K562 (cell line): Measurements from ENCODE around the gene RABGAP1. TPM values are rescaled to one million over a fixed set of nuclear protein-coding genes. Genes with fewer than 3 reads are reported as not detected.

Source experiments
- ATAC-seq: fragments of 200-7000 bp; cut with Tn5 transposase; 3 replicates; pipeline ENCODE4 v1.9.1; 2020; ENCODE audit warnings: moderate library complexity
- BruUV-seq: library from RNA; stranded (reverse); fragments of 400-500 nt; replicated peaks from 2 replicates; lab custom pipeline; 2021; lab: Mats Ljungman, UMichigan
- CTCF ChIA-PET: fragments of 300-600 bp; formaldehyde crosslinking; extraction: SDS; loops from one replicate; lab custom pipeline; 2021; ENCODE audit warnings: low intra/inter-chr PET ratio; lab: Yijun Ruan, JAX
- POLR2A ChIA-PET: fragments of 300-600, 350-650 bp; sonication (Branson Sonifier 250); formaldehyde crosslinking; extraction: SDS; loops from one replicate; lab custom pipeline; 2021; ENCODE audit warnings: antibody characterized with exemption, inconsistent platforms; lab: Yijun Ruan, JAX
- DNase-seq, 4 experiments: peaks; one replicate each; pipeline versions ENCODE4 v3.0.0 to v3.0.0-alpha.2; 2011 to 2018; ENCODE audit warnings: low spot score in 3 of 4, mixed read lengths in 3 of 4; ENCODE audit errors: extremely low read depth in 1 of 4
- FAIRE-seq: peaks from 2 replicates; lab custom pipeline; 2011; peaks lifted over from hg19 to GRCh38; lab: Jason Lieb, UNC
- H2AFZ ChIP-seq: 2 replicates; pipeline ENCODE4 v1.6.0; 2011; ENCODE audit warnings: low read depth, low read length, control low read depth, inconsistent platforms
- H3K27ac ChIP-seq: fragments of 200-600 bp; 3 replicates; pipeline ENCODE4 v1.8.0; 2011; ENCODE audit warnings: low read depth, mild to moderate bottlenecking, control low read depth, inconsistent platforms, low read length, moderate library complexity, mixed read lengths; ENCODE audit errors: extremely low read depth
- H3K27me3 ChIP-seq, 2 experiments: fragments of 300-600 bp in 1 of 2; 2 replicates in 1 of 2; 3 replicates in 1 of 2; pipeline versions ENCODE4 v1.6.0 to v1.8.0; 2011; ENCODE audit warnings: inconsistent platforms in 2 of 2, low read length in 2 of 2, mild to moderate bottlenecking in 1 of 2, mixed read lengths in 1 of 2, moderate library complexity in 1 of 2; ENCODE audit not compliant: control insufficient read depth in 2 of 2, insufficient read depth in 2 of 2
- H3K36me3 ChIP-seq: fragments of 300-600 bp; 3 replicates; pipeline ENCODE4 v1.8.0; 2011; ENCODE audit warnings: mild to moderate bottlenecking, low read length, inconsistent platforms; ENCODE audit not compliant: control insufficient read depth, insufficient read depth
- H3K4me1 ChIP-seq, 2 experiments: fragments of 200-600 bp in 1 of 2; replicated peaks in 1 of 2; 2 replicates in 1 of 2; 3 replicates in 1 of 2; pipeline versions ENCODE4 v1.5.1 to v1.8.0; 2011; ENCODE audit warnings: inconsistent platforms in 2 of 2, low read length in 2 of 2, mild to moderate bottlenecking in 1 of 2, mixed read lengths in 1 of 2, moderate library complexity in 1 of 2; ENCODE audit not compliant: control insufficient read depth in 2 of 2, insufficient read depth in 2 of 2
- H3K4me2 ChIP-seq: 2 replicates; pipeline ENCODE4 v1.6.1; 2011; ENCODE audit warnings: low read length, control low read depth, inconsistent platforms, mixed read lengths; ENCODE audit not compliant: insufficient read depth
- H3K4me3 ChIP-seq: fragments of 200-600 bp; sonication (generic), shearing (Covaris generic); 2 replicates; pipeline ENCODE4 v1.5.1; 2016; ENCODE audit warnings: control low read depth, inconsistent platforms
- H3K79me2 ChIP-seq: fragments of 200-600 bp; 3 replicates; pipeline ENCODE4 v1.8.0; 2011; ENCODE audit warnings: low read length, inconsistent platforms; ENCODE audit not compliant: control insufficient read depth, insufficient read depth
- H3K9ac ChIP-seq, 2 experiments: 2 replicates each; pipeline versions ENCODE4 v1.6.0 to v1.6.1; 2011; ENCODE audit warnings: low read depth in 2 of 2, low read length in 2 of 2, control low read depth in 1 of 2, inconsistent platforms in 1 of 2, mild to moderate bottlenecking in 1 of 2, mixed read lengths in 1 of 2; ENCODE audit not compliant: insufficient read depth in 1 of 2
- H3K9me1 ChIP-seq: one replicate; pipeline ENCODE4 v1.6.0; 2011; ENCODE audit warnings: inconsistent platforms, mild to moderate bottlenecking, low read length, moderate library complexity; ENCODE audit not compliant: control insufficient read depth, insufficient read depth
- H3K9me3 ChIP-seq: replicated peaks from 2 replicates; pipeline ENCODE4 v1.5.1; 2011; ENCODE audit warnings: low read depth, low read length, inconsistent platforms; ENCODE audit not compliant: control insufficient read depth, insufficient read depth
- H4K20me1 ChIP-seq: replicated peaks from 2 replicates; pipeline ENCODE4 v1.6.1; 2011; ENCODE audit warnings: low read length, inconsistent platforms, mixed read lengths; ENCODE audit not compliant: control insufficient read depth, insufficient read depth
- CHD7 ChIP-seq: fragments of 200-600 bp; sonication (generic); IDR thresholded peaks from one replicate; pipeline ENCODE4 v1.6.1; 2012; ENCODE audit warnings: mild to moderate bottlenecking, low read depth, low read length, inconsistent platforms
- CLOCK ChIP-seq: fragments of 250-450 bp; sonication (Bioruptor Pico); IDR thresholded peaks from 2 replicates; pipeline ENCODE4 v1.4.0; 2020; ENCODE audit warnings: mild to moderate bottlenecking, moderate library complexity, borderline replicate concordance
- DIDO1 ChIP-seq: fragments of 450-650 bp; IDR thresholded peaks from 2 replicates; pipeline ENCODE4 v1.6.1; 2016; ENCODE audit warnings: low read depth, missing biosample characterization, missing genetic modification characterization
- ILF3 ChIP-seq: fragments of 450-650 bp; IDR thresholded peaks from 2 replicates; pipeline ENCODE4 v1.6.1; 2018; ENCODE audit warnings: antibody characterized with exemption, mild to moderate bottlenecking, moderate library complexity, borderline replicate concordance
- NELFE ChIP-seq: IDR thresholded peaks from 2 replicates; pipeline ENCODE4 v1.6.1; 2011; ENCODE audit warnings: mild to moderate bottlenecking; ENCODE audit not compliant: insufficient read depth, insufficient read length
- NFE2 ChIP-seq: IDR thresholded peaks from 2 replicates; pipeline ENCODE4 v1.6.1; 2014; ENCODE audit warnings: antibody characterized with exemption, low read depth
- PPARD ChIP-seq: fragments of 250-450 bp; sonication (Bioruptor Pico); IDR thresholded peaks from 2 replicates; pipeline ENCODE4 v1.8.0; 2022; ENCODE audit warnings: inconsistent platforms, mild to moderate bottlenecking, moderate library complexity
- SOX6 ChIP-seq: fragments of 450-650 bp; IDR thresholded peaks from 2 replicates; pipeline ENCODE4 v1.6.1; 2014; ENCODE audit warnings: mild to moderate bottlenecking
- ZNF644 ChIP-seq: fragments of 200-800 bp; sonication (Bioruptor generic); IDR thresholded peaks from 2 replicates; pipeline ENCODE4 v1.6.1; 2016; ENCODE audit warnings: low read depth, missing genetic modification characterization, missing compliant biosample characterization
- WGBS: fragments of 100-300 bp; shearing (Covaris generic); methylation state at CpG from one replicate; pipeline ENCODE4 v1.1.6; 2016; ENCODE audit warnings: low coverage, mixed read lengths; ENCODE audit not compliant: insufficient coverage; ENCODE audit errors: missing lambda C conversion rate; 5-methylcytosine and 5-hydroxymethylcytosine counted together
- in situ Hi-C: fragments of 300-500 bp; cut with MboI; formaldehyde crosslinking; loops from 4 replicates; pipeline ENCODE4 v1.15.0; 2018; ENCODE audit warnings: inconsistent platforms, mixed read lengths
- intact Hi-C: fragments of 100-400 bp; cut with micrococcal nuclease; formaldehyde crosslinking; loops from 2 replicates; pipeline ENCODE4 v1.14.2; 2022
- polyA plus RNA-seq, 8 experiments: library from polyadenylated mRNA; depleted of rRNA in 4 of 8; stranded (reverse) in 5 of 8; unstranded in 3 of 8; fragments of >200 nt; fragmentation: Nextera tagmentation in 2 of 8; fragmentation: Illumina TruSeq in 1 of 8; extraction: Ambion mirVana in 2 of 8; extraction: Trizol in 1 of 8; gene quantifications; 2 replicates each; pipeline versions ENCODE4 v1.2.1 to v1.2.3, GENCODE V29; 2011 to 2014; ENCODE audit warnings: inconsistent platforms in 1 of 8, missing spikeins in 1 of 8
- total RNA-seq, 7 experiments: library from RNA; depleted of rRNA in 6 of 7; stranded (reverse); fragments of >200 nt in 6 of 7; fragmentation: Illumina TruSeq in 2 of 7; extraction: Trizol in 2 of 7; gene quantifications; 2 replicates each; pipeline versions ENCODE4 v1.2.1 to v1.2.3, GENCODE V29; 2011 to 2021; ENCODE audit warnings: low replicate concordance in 1 of 7

Gene RABGAP1
- total and polyA plus RNA-seq, 9 of the 15 experiments (the other 6 are each of a cell fraction or from before 2014, with no cell fraction given): 1.5 to 22.7 (median 13.1) TPM

DNA sequence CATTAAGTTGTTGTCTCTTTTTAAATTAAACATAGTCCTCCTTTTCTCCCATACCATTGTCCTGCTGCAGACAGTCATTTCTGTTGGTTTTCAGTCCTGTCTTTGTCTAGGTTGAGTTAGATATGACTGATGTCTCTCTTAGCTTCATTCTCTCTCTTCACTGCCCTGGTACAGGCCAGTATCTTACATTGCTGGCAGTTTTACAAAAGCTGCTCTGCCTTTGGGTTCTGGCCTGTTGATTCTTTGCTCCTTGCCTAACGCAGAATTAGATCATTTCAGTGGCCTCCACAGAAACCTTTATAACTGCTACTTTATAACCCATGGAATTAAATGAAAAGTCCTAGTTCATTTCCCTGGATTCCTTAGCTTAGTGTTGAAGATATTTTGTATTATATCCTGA, 126.3 kb downstream of the RABGAP1 start:
- no TSS peak for BruUV-seq
- H4K20me1 ChIP-seq: no peaks in the 10 kb centered on the region
- no peaks in the 10 kb centered on the region for H3K27me3 ChIP-seq
- no peaks in the 10 kb centered on the region for H3K9me3 ChIP-seq
- ChIA-PET POLR2A (interaction anchor here (1.0 to 1.4 kb wide), 2 partner anchors 9 to 26 kb away, joined by 3 to 4 read pairs; no protein-coding TSS in a partner anchor), CTCF (no interaction called here)
- H3K27ac ChIP-seq: no peak overlapping the region
- H3K36me3 ChIP-seq: peaks cover 26% of the 10 kb centered on the region; the same call in 1 of the 3 replicates
- DNase-seq (no peak), ATAC-seq (no peak), FAIRE-seq (no peak)
- no peaks in the 10 kb centered on the region for H3K4me1 ChIP-seq
- 100% methylated on average over 1 of the region's 1 CpG for WGBS
- H3K9ac ChIP-seq: no peak overlapping the region
- no peaks in the 10 kb centered on the region for H3K9me1 ChIP-seq
- no peak overlapping the region for H2AFZ ChIP-seq
- intact Hi-C loops: loop anchor here (10.0 kb wide), 1 partner anchor 602 kb away; no protein-coding TSS in a partner anchor
- no peak overlapping the region for H3K4me2 ChIP-seq
- in situ Hi-C loops: no loop called here
- H3K4me3 ChIP-seq: no peak overlapping the region
- no peaks in the 10 kb centered on the region for H3K79me2 ChIP-seq
- TF ChIP-seq ILF3 (no peak), SOX6 (no peak), PPARD (CRISPR knock-in tag) (no peak), CLOCK (CRISPR knock-in tag) (no peak), CHD7 (no peak), ZNF644 (tag) (no peak), NFE2 (no peak), NELFE (no peak), DIDO1 (tag) (no peak)
